ENCODE data around the gene RNF121. TPM values are rescaled to one million over a fixed set of nuclear protein-coding genes. Genes with fewer than 3 reads are reported as not detected.
A peak's percentile ranks its signal among the peaks of the same experiment; 100 is the strongest.

RNF121 gene
- total and polyA plus RNA-seq, 2 of the 13 experiments (the other 11 are each of a cell fraction or from before 2014, with no cell fraction given): 28.6 to 44.3 TPM

GRCh38 chr11:71947498-71947897, 18.7 kb downstream of the RNF121 start (continued):
- TF ChIP-seq TBX3 (IDR thresholded peaks at IDR 0.05; ENCODE audit: borderline replicate concordance) (peak; percentile 38; the same call in 1 of the 2 replicates), PAF1 (CRISPR knock-in tag; IDR thresholded peaks at IDR 0.05) (no peak), AHR (CRISPR knock-in tag; IDR thresholded peaks at IDR 0.05) (no peak), ZBTB44 (CRISPR knock-in tag; IDR thresholded peaks at IDR 0.05) (no peak), ZNF12 (CRISPR knock-in tag; IDR thresholded peaks at IDR 0.05) (no peak), ELF3 (CRISPR knock-in tag; IDR thresholded peaks at IDR 0.05) (peak; percentile 72), ZBTB21 (CRISPR knock-in tag; IDR thresholded peaks at IDR 0.05) (peak; percentile 49; the same call in 1 of the 2 replicates), ZNF326 (CRISPR knock-in tag; IDR thresholded peaks at IDR 0.05; ENCODE audit: borderline replicate concordance) (no peak), CSRNP1 (CRISPR knock-in tag; IDR thresholded peaks at IDR 0.05) (no peak), GATA4 (IDR thresholded peaks at IDR 0.05; ENCODE audit: borderline replicate concordance, low read depth) (no peak), CENPT (CRISPR knock-in tag; IDR thresholded peaks at IDR 0.05; ENCODE audit: low read depth) (no peak), ZNF703 (CRISPR knock-in tag; IDR thresholded peaks at IDR 0.05; ENCODE audit: borderline replicate concordance) (peak; percentile 27; the same call in 1 of the 2 replicates), SNRNP70 (IDR thresholded peaks at IDR 0.05; ENCODE audit: low read depth, low read length) (no peak), CC2D1A (CRISPR knock-in tag; IDR thresholded peaks at IDR 0.05) (no peak)
- TF ChIP-seq, protein P1, sequence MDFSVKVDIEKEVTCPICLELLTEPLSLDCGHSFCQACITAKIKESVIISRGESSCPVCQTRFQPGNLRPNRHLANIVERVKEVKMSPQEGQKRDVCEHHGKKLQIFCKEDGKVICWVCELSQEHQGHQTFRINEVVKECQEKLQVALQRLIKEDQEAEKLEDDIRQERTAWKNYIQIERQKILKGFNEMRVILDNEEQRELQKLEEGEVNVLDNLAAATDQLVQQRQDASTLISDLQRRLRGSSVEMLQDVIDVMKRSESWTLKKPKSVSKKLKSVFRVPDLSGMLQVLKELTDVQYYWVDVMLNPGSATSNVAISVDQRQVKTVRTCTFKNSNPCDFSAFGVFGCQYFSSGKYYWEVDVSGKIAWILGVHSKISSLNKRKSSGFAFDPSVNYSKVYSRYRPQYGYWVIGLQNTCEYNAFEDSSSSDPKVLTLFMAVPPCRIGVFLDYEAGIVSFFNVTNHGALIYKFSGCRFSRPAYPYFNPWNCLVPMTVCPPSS (IDR thresholded peaks at IDR 0.05): no peak
- TF ChIP-seq, protein P2, sequence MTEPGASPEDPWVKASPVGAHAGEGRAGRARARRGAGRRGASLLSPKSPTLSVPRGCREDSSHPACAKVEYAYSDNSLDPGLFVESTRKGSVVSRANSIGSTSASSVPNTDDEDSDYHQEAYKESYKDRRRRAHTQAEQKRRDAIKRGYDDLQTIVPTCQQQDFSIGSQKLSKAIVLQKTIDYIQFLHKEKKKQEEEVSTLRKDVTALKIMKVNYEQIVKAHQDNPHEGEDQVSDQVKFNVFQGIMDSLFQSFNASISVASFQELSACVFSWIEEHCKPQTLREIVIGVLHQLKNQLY (CRISPR knock-in tag; IDR thresholded peaks at IDR 0.05): peak; percentile 40; the same call in 1 of the 2 replicates
- TF ChIP-seq, protein P3, sequence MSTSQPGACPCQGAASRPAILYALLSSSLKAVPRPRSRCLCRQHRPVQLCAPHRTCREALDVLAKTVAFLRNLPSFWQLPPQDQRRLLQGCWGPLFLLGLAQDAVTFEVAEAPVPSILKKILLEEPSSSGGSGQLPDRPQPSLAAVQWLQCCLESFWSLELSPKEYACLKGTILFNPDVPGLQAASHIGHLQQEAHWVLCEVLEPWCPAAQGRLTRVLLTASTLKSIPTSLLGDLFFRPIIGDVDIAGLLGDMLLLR (CRISPR knock-in tag; IDR thresholded peaks at IDR 0.05): no peak
- TF ChIP-seq, protein P4, sequence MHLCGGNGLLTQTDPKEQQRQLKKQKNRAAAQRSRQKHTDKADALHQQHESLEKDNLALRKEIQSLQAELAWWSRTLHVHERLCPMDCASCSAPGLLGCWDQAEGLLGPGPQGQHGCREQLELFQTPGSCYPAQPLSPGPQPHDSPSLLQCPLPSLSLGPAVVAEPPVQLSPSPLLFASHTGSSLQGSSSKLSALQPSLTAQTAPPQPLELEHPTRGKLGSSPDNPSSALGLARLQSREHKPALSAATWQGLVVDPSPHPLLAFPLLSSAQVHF (CRISPR knock-in tag; IDR thresholded peaks at IDR 0.05): no peak
- TF ChIP-seq, protein P5, sequence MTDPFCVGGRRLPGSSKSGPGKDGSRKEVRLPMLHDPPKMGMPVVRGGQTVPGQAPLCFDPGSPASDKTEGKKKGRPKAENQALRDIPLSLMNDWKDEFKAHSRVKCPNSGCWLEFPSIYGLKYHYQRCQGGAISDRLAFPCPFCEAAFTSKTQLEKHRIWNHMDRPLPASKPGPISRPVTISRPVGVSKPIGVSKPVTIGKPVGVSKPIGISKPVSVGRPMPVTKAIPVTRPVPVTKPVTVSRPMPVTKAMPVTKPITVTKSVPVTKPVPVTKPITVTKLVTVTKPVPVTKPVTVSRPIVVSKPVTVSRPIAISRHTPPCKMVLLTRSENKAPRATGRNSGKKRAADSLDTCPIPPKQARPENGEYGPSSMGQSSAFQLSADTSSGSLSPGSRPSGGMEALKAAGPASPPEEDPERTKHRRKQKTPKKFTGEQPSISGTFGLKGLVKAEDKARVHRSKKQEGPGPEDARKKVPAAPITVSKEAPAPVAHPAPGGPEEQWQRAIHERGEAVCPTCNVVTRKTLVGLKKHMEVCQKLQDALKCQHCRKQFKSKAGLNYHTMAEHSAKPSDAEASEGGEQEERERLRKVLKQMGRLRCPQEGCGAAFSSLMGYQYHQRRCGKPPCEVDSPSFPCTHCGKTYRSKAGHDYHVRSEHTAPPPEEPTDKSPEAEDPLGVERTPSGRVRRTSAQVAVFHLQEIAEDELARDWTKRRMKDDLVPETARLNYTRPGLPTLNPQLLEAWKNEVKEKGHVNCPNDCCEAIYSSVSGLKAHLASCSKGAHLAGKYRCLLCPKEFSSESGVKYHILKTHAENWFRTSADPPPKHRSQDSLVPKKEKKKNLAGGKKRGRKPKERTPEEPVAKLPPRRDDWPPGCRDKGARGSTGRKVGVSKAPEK (CRISPR knock-in tag; IDR thresholded peaks at IDR 0.05; ENCODE audit: borderline replicate concordance): no peak

Measured in HepG2 (cell line).